ENCODE results near the gene RPL10. TPM values are rescaled to one million over a fixed set of nuclear protein-coding genes. Genes with fewer than 3 reads are reported as not detected.

Gene RPL10
- total and polyA plus RNA-seq, 2 of the 13 experiments (the other 11 are each of a cell fraction or from before 2014, with no cell fraction given): 2,381 to 4,713 TPM

- peak; percentile 69 for TF ChIP-seq PATZ1 (CRISPR knock-in tag; IDR thresholded peaks at IDR 0.05)
- TF ChIP-seq ZNF121 (CRISPR knock-in tag; IDR thresholded peaks at IDR 0.05): 0 out of 2 replicates have a peak, but pooled peaks have one; percentile 28
- no peak for TF ChIP-seq MZF1 (CRISPR knock-in tag; IDR thresholded peaks at IDR 0.05; ENCODE audit: borderline replicate concordance)
- TF ChIP-seq, protein P1, sequence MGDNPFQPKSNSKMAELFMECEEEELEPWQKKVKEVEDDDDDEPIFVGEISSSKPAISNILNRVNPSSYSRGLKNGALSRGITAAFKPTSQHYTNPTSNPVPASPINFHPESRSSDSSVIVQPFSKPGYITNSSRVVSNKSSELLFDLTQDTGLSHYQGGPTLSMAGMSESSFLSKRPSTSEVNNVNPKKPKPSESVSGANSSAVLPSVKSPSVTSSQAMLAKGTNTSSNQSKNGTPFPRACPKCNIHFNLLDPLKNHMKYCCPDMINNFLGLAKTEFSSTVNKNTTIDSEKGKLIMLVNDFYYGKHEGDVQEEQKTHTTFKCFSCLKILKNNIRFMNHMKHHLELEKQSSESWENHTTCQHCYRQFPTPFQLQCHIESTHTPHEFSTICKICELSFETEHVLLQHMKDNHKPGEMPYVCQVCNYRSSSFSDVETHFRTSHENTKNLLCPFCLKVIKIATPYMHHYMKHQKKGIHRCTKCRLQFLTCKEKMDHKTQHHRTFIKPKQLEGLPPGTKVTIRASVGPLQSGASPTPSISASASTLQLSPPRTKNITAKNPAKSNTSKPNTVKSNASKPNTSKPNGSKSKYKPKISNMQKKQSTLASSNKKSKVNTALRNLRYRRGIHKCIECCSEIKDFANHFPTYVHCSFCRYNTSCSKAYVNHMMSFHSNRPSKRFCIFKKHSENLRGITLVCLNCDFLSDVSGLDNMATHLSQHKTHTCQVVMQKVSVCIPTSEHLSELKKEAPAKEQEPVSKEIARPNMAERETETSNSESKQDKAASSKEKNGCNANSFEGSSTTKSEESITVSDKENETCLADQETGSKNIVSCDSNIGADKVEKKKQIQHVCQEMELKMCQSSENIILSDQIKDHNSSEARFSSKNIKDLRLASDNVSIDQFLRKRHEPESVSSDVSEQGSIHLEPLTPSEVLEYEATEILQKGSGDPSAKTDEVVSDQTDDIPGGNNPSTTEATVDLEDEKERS (CRISPR knock-in tag; IDR thresholded peaks at IDR 0.05): 0 out of 2 replicates have a peak, but pooled peaks have one; percentile 15
- 0 out of 2 replicates have a peak, but pooled peaks have one; percentile 9 for TF ChIP-seq KMT2B (CRISPR knock-in tag; IDR thresholded peaks at IDR 0.05)
- TF ChIP-seq ZNF614 (CRISPR knock-in tag; IDR thresholded peaks at IDR 0.05; ENCODE audit: borderline replicate concordance): no peak
- TF ChIP-seq AGO2 (optimal IDR thresholded peaks at IDR 0.05; ENCODE audit: low read depth, low read length): peak; percentile 62
- peak; percentile 13; the same call in 1 of the 2 replicates for TF ChIP-seq ZNF138 (CRISPR knock-in tag; IDR thresholded peaks at IDR 0.05; ENCODE audit: low read depth)
- TF ChIP-seq SSRP1 (CRISPR knock-in tag; IDR thresholded peaks at IDR 0.05): no peak
- TF ChIP-seq ZNF205 (CRISPR knock-in tag; IDR thresholded peaks at IDR 0.05): no peak
- TF ChIP-seq, protein P2, sequence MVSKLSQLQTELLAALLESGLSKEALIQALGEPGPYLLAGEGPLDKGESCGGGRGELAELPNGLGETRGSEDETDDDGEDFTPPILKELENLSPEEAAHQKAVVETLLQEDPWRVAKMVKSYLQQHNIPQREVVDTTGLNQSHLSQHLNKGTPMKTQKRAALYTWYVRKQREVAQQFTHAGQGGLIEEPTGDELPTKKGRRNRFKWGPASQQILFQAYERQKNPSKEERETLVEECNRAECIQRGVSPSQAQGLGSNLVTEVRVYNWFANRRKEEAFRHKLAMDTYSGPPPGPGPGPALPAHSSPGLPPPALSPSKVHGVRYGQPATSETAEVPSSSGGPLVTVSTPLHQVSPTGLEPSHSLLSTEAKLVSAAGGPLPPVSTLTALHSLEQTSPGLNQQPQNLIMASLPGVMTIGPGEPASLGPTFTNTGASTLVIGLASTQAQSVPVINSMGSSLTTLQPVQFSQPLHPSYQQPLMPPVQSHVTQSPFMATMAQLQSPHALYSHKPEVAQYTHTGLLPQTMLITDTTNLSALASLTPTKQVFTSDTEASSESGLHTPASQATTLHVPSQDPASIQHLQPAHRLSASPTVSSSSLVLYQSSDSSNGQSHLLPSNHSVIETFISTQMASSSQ (IDR thresholded peaks at IDR 0.05; ENCODE audit: low read depth): no peak
- TF ChIP-seq, protein P2 (CRISPR knock-in tag; IDR thresholded peaks at IDR 0.05; ENCODE audit: borderline replicate concordance): no peak
- TF ChIP-seq NFIB (CRISPR knock-in tag; IDR thresholded peaks at IDR 0.05; ENCODE audit: borderline replicate concordance): no peak
- TF ChIP-seq SMAD1 (CRISPR knock-in tag; IDR thresholded peaks at IDR 0.05; ENCODE audit: borderline replicate concordance, low read depth): no peak
- no peak for TF ChIP-seq RFXAP (CRISPR knock-in tag; IDR thresholded peaks at IDR 0.05; ENCODE audit: borderline replicate concordance)
- no peak for TF ChIP-seq ARID2 (CRISPR knock-in tag; IDR thresholded peaks at IDR 0.05; ENCODE audit: borderline replicate concordance)
- TF ChIP-seq CEBPG (CRISPR knock-in tag; IDR thresholded peaks at IDR 0.05): no peak
These were observed 947 bp upstream of the RPL10 start (continued) for GRCh38 chrX:154396973-154397887.

Measured in HepG2 (cell line).